Panc1 (cell line): ENCODE measurements around the gene TUBA1A.

Experiments used
- CTCF ChIP-seq: fragments of 450-650 bp; IDR thresholded peaks from 2 replicates; pipeline ENCODE4 v1.5.1; 2017; ENCODE audit warnings: mild to moderate bottlenecking
- POLR2AphosphoS5 ChIP-seq: IDR thresholded peaks from 2 replicates; pipeline ENCODE4 v1.6.1; 2012; ENCODE audit warnings: mild to moderate bottlenecking, low read depth, low read length, moderate library complexity
- SIN3A ChIP-seq: IDR thresholded peaks from 2 replicates; pipeline ENCODE4 v1.6.1; 2012; ENCODE audit warnings: low read depth, mild to moderate bottlenecking, low read length, moderate library complexity, borderline replicate concordance; ENCODE audit not compliant: insufficient read depth

- TF ChIP-seq CTCF (no peak), POLR2AphosphoS5 (no peak), SIN3A (no peak)
Measured at GRCh38 chr12:49146406-49146805, 42.5 kb downstream of the TUBA1A start.
